Measurements from ENCODE around the gene SOX12.

GRCh38 chr20:334578-334977 is 9.2 kb downstream of the SOX12 start:
- TF ChIP-seq EZH2 (IDR thresholded peaks at IDR 0.05): no peak
- TF ChIP-seq POLR2AphosphoS5 (IDR thresholded peaks at IDR 0.05; ENCODE audit: borderline replicate concordance, low read depth, low read length): no peak
- TF ChIP-seq FOXP2 (optimal IDR thresholded peaks at IDR 0.05; ENCODE audit: control extremely low read depth, extremely low read length, insufficient read depth): no peak
